ENCODE measurements around the gene GNAT3.

The GNAT3 gene

GRCh38 chr7:80413383-80413945 lies 98.4 kb downstream of the GNAT3 start:
- Histone ChIP-seq H3K36me3 (ENCODE audit: insufficient read depth, low read length) (no peaks in the 10 kb centered on the region), H3K4me1 (ENCODE audit: control insufficient read depth, insufficient read depth, low read length) (peaks cover 13% of the 10 kb centered on the region), H3K9me3 (replicated peaks; ENCODE audit: low read length) (no peaks in the 10 kb centered on the region), H3K4me3 (ENCODE audit: low read length) (no peak overlapping the region), H3K27me3 (ENCODE audit: control insufficient read depth, insufficient read depth, low read length) (no peaks in the 10 kb centered on the region), H3K4me2 (ENCODE audit: low read length) (no peak overlapping the region), H3K9ac (ENCODE audit: low read depth, low read length) (no peak overlapping the region)

DNA sequence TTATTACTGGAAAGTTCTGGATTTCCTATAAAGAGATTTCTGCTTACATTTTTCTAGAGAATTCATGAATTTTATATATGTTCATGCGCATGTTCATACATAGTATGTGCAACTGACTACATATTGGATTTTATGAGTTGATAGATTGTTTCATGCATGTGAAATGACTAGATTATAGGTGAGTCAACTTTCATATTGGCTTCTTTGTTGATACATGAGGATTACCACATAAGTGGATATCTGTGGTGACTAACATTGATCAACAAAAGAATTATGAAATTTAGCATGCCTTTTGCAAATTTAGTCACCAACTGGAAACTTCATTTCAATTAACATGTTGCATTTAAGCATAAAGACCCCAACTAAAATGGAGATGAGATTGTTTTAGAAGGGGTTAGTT lies 99.0 kb downstream of the GNAT3 start:
- no peak overlapping the region for H3K4me3 ChIP-seq (ENCODE audit: low read length)

DNA sequence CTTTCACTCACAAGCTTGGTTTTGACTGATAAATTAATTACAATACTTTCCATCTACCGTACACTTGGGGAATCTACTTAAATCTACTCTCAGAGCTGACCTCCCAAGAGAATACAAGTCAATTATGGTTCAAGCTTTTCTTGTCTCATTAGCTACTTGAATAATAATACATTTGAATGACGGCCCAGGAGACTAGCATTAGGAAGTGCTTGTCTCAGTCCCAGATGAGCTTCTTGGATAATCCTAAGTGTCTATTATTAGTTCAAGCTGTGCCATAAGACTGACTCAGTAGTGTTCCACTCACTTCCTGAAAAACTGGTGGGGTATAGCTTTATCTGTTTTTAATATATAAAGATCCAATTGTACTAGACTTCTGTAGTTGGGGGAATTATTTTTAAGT lies 100.2 kb downstream of the GNAT3 start:
- H3K36me3 ChIP-seq (ENCODE audit: insufficient read depth, low read length): no peaks in the 10 kb centered on the region
- no peak overlapping the region for H3K9ac ChIP-seq (ENCODE audit: low read depth, low read length)
- no peaks in the 10 kb centered on the region for H3K27me3 ChIP-seq (ENCODE audit: control insufficient read depth, insufficient read depth, low read length)
- H3K4me1 ChIP-seq (ENCODE audit: control insufficient read depth, insufficient read depth, low read length): peaks cover 13% of the 10 kb centered on the region
- no peaks in the 10 kb centered on the region for H3K9me3 ChIP-seq (replicated peaks; ENCODE audit: low read length)
- no peak overlapping the region for H3K4me2 ChIP-seq (ENCODE audit: low read length)
- no peak overlapping the region for H3K4me3 ChIP-seq (ENCODE audit: low read length)

More for the DNA sequence above, 99.0 kb downstream of the GNAT3 start:
- Histone ChIP-seq H3K4me2 (ENCODE audit: low read length) (no peak overlapping the region), H3K36me3 (ENCODE audit: insufficient read depth, low read length) (no peaks in the 10 kb centered on the region), H3K4me1 (ENCODE audit: control insufficient read depth, insufficient read depth, low read length) (peaks cover 13% of the 10 kb centered on the region), H3K9me3 (replicated peaks; ENCODE audit: low read length) (no peaks in the 10 kb centered on the region), H3K9ac (ENCODE audit: low read depth, low read length) (no peak overlapping the region), H3K27me3 (ENCODE audit: control insufficient read depth, insufficient read depth, low read length) (no peaks in the 10 kb centered on the region)

DNA sequence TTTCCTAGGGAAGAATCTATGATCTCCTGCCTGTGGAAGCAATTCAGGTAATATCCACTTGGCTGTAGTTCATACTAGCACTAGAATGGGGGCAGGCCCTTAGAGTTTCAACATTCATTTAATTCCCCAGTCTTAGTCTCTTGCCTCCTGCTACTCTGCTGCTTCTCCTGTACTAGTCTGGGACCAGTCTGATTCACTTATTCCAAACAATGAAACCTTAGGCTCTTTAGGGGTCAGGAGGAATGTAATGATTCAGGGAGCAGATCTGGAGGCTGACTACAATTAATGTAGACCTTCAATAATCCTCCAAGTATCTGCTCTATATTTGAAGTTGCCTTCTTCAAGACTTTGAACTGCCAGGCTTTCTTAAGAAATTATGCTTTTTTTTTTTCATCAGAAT lies 101.8 kb downstream of the GNAT3 start:
- Histone ChIP-seq H3K4me3 (ENCODE audit: low read length) (no peak overlapping the region), H3K4me1 (ENCODE audit: control insufficient read depth, insufficient read depth, low read length) (peaks cover 13% of the 10 kb centered on the region), H3K9me3 (replicated peaks; ENCODE audit: low read length) (no peaks in the 10 kb centered on the region), H3K27me3 (ENCODE audit: control insufficient read depth, insufficient read depth, low read length) (no peaks in the 10 kb centered on the region), H3K9ac (ENCODE audit: low read depth, low read length) (no peak overlapping the region), H3K4me2 (ENCODE audit: low read length) (no peak overlapping the region), H3K36me3 (ENCODE audit: insufficient read depth, low read length) (no peaks in the 10 kb centered on the region)
